Measurements from ENCODE around the gene ZFYVE9.

ZFYVE9 gene

GRCh38 chr1:52229494-52229893, 87.6 kb downstream of the ZFYVE9 start:
- peaks cover 8% of the 10 kb centered on the region; the same call in 1 of the 2 replicates for H3K9me3 ChIP-seq
- no peak for DNase-seq (ENCODE audit: low spot score in 2 of 2)
- in situ Hi-C loops (cut with MboI; ENCODE audit: low sequenced_read_pairs) = no loop called here

GRCh38 chr1:52233463-52233862, 91.6 kb downstream of the ZFYVE9 start:
- in situ Hi-C loops (cut with MboI; ENCODE audit: low sequenced_read_pairs) = no loop called here
- no peaks in the 10 kb centered on the region for H3K27me3 ChIP-seq (ENCODE audit: low read depth)

More at GRCh38 chr1:52229494-52229893, 87.6 kb downstream of the ZFYVE9 start:
- H3K27me3 ChIP-seq (ENCODE audit: low read depth) = no peaks in the 10 kb centered on the region
- H3K4me3 ChIP-seq = no peak overlapping the region
- H3K36me3 ChIP-seq (replicated peaks) = no peaks in the 10 kb centered on the region; the same call in 1 of the 2 replicates
- no peaks in the 10 kb centered on the region for H3K4me1 ChIP-seq

GRCh38 chr1:52234014-52234413, 92.1 kb downstream of the ZFYVE9 start:
- no peaks in the 10 kb centered on the region; the same call in 1 of the 2 replicates for H3K36me3 ChIP-seq (replicated peaks)
- no peaks in the 10 kb centered on the region for H3K4me1 ChIP-seq
- DNase-seq (ENCODE audit: low spot score in 2 of 2) = no peak
- no peak overlapping the region for H3K4me3 ChIP-seq
- no peaks in the 10 kb centered on the region for H3K27me3 ChIP-seq (ENCODE audit: low read depth)
- H3K9me3 ChIP-seq = no peaks in the 10 kb centered on the region
- in situ Hi-C loops (cut with MboI; ENCODE audit: low sequenced_read_pairs) = no loop called here

More at GRCh38 chr1:52233463-52233862, 91.6 kb downstream of the ZFYVE9 start:
- Histone ChIP-seq H3K4me1 (no peaks in the 10 kb centered on the region), H3K36me3 (replicated peaks) (no peaks in the 10 kb centered on the region; the same call in 1 of the 2 replicates), H3K4me3 (no peak overlapping the region), H3K9me3 (no peaks in the 10 kb centered on the region)
- DNase-seq (ENCODE audit: low spot score in 2 of 2) = no peak

GRCh38 chr1:52234708-52235107, 92.8 kb downstream of the ZFYVE9 start:
- Histone ChIP-seq H3K9me3 (no peaks in the 10 kb centered on the region), H3K4me3 (no peak overlapping the region), H3K27me3 (ENCODE audit: low read depth) (no peaks in the 10 kb centered on the region), H3K36me3 (replicated peaks) (no peaks in the 10 kb centered on the region; the same call in 1 of the 2 replicates), H3K4me1 (no peaks in the 10 kb centered on the region)
- in situ Hi-C loops (cut with MboI; ENCODE audit: low sequenced_read_pairs) = no loop called here
- no peak for DNase-seq (ENCODE audit: low spot score in 2 of 2)

- no peaks in the 10 kb centered on the region for H3K27me3 ChIP-seq (ENCODE audit: low read depth)
- H3K4me1 ChIP-seq = no peaks in the 10 kb centered on the region
- H3K36me3 ChIP-seq (replicated peaks) = no peaks in the 10 kb centered on the region; the same call in 1 of the 2 replicates
- no peaks in the 10 kb centered on the region for H3K9me3 ChIP-seq
- in situ Hi-C loops (cut with MboI; ENCODE audit: low sequenced_read_pairs) = no loop called here
- DNase-seq (ENCODE audit: low spot score in 2 of 2) = no peak
- no peak overlapping the region for H3K4me3 ChIP-seq
Observed at GRCh38 chr1:52235646-52236045, 93.8 kb downstream of the ZFYVE9 start.

- Histone ChIP-seq H3K9me3 (no peaks in the 10 kb centered on the region), H3K4me1 (no peaks in the 10 kb centered on the region), H3K4me3 (no peak overlapping the region), H3K36me3 (replicated peaks) (no peaks in the 10 kb centered on the region; the same call in 1 of the 2 replicates), H3K27me3 (ENCODE audit: low read depth) (no peaks in the 10 kb centered on the region)
- DNase-seq (ENCODE audit: low spot score in 2 of 2) = no peak
- in situ Hi-C loops (cut with MboI; ENCODE audit: low sequenced_read_pairs) = no loop called here
Observed at GRCh38 chr1:52237430-52237829, 95.5 kb downstream of the ZFYVE9 start.

GRCh38 chr1:52238474-52238873, 96.6 kb downstream of the ZFYVE9 start:
- Histone ChIP-seq H3K27me3 (ENCODE audit: low read depth) (no peaks in the 10 kb centered on the region), H3K4me1 (no peaks in the 10 kb centered on the region), H3K9me3 (no peaks in the 10 kb centered on the region), H3K4me3 (no peak overlapping the region), H3K36me3 (replicated peaks) (no peaks in the 10 kb centered on the region; the same call in 1 of the 2 replicates)
- no peak for DNase-seq (ENCODE audit: low spot score in 2 of 2)
- in situ Hi-C loops (cut with MboI; ENCODE audit: low sequenced_read_pairs) = no loop called here

- no peaks in the 10 kb centered on the region for H3K4me1 ChIP-seq
- H3K27me3 ChIP-seq (ENCODE audit: low read depth) = no peaks in the 10 kb centered on the region
- no peak for DNase-seq (ENCODE audit: low spot score in 2 of 2)
- no peaks in the 10 kb centered on the region for H3K36me3 ChIP-seq (replicated peaks)
- no peak overlapping the region for H3K4me3 ChIP-seq
- in situ Hi-C loops (cut with MboI; ENCODE audit: low sequenced_read_pairs) = no loop called here
- H3K9me3 ChIP-seq = no peaks in the 10 kb centered on the region
Observed at GRCh38 chr1:52238887-52239707, 97.2 kb downstream of the ZFYVE9 start.

GRCh38 chr1:52239708-52240001, 97.8 kb downstream of the ZFYVE9 start:
- in situ Hi-C loops (cut with MboI; ENCODE audit: low sequenced_read_pairs) = no loop called here
- H3K4me3 ChIP-seq = no peak overlapping the region
- no peak for DNase-seq (ENCODE audit: low spot score in 2 of 2)

GRCh38 chr1:52240592-52241210, 98.8 kb downstream of the ZFYVE9 start:
- Histone ChIP-seq H3K27me3 (ENCODE audit: low read depth) (no peaks in the 10 kb centered on the region), H3K36me3 (replicated peaks) (no peaks in the 10 kb centered on the region), H3K4me1 (no peaks in the 10 kb centered on the region), H3K9me3 (no peaks in the 10 kb centered on the region), H3K4me3 (no peak overlapping the region)
- DNase-seq (ENCODE audit: low spot score in 2 of 2) = no peak
- in situ Hi-C loops (cut with MboI; ENCODE audit: low sequenced_read_pairs) = no loop called here

More at GRCh38 chr1:52239708-52240001, 97.8 kb downstream of the ZFYVE9 start:
- Histone ChIP-seq H3K9me3 (no peaks in the 10 kb centered on the region), H3K4me1 (no peaks in the 10 kb centered on the region), H3K36me3 (replicated peaks) (no peaks in the 10 kb centered on the region), H3K27me3 (ENCODE audit: low read depth) (no peaks in the 10 kb centered on the region)

- no peak overlapping the region for H3K4me3 ChIP-seq
- DNase-seq (ENCODE audit: low spot score in 2 of 2) = no peak
- H3K36me3 ChIP-seq (replicated peaks) = no peaks in the 10 kb centered on the region
- H3K9me3 ChIP-seq = no peaks in the 10 kb centered on the region
- in situ Hi-C loops (cut with MboI; ENCODE audit: low sequenced_read_pairs) = no loop called here
- no peaks in the 10 kb centered on the region for H3K27me3 ChIP-seq (ENCODE audit: low read depth)
- H3K4me1 ChIP-seq = no peaks in the 10 kb centered on the region
Observed at GRCh38 chr1:52243221-52243987, 101.5 kb downstream of the ZFYVE9 start.

- no peak for DNase-seq (ENCODE audit: low spot score in 2 of 2)
Observed at GRCh38 chr1:52249831-52250230, 107.9 kb downstream of the ZFYVE9 start.

GRCh38 chr1:52253421-52253820, 111.5 kb downstream of the ZFYVE9 start:
- Histone ChIP-seq H3K4me3 (no peak overlapping the region), H3K4me1 (no peaks in the 10 kb centered on the region), H3K27me3 (ENCODE audit: low read depth) (no peaks in the 10 kb centered on the region), H3K9me3 (no peaks in the 10 kb centered on the region), H3K36me3 (replicated peaks) (no peaks in the 10 kb centered on the region)
- DNase-seq (ENCODE audit: low spot score in 2 of 2) = no peak
- in situ Hi-C loops (cut with MboI; ENCODE audit: low sequenced_read_pairs) = no loop called here

More at GRCh38 chr1:52249831-52250230, 107.9 kb downstream of the ZFYVE9 start:
- no peaks in the 10 kb centered on the region for H3K4me1 ChIP-seq
- no peaks in the 10 kb centered on the region for H3K9me3 ChIP-seq
- H3K4me3 ChIP-seq = no peak overlapping the region
- no peaks in the 10 kb centered on the region for H3K36me3 ChIP-seq (replicated peaks)
- H3K27me3 ChIP-seq (ENCODE audit: low read depth) = no peaks in the 10 kb centered on the region
- in situ Hi-C loops (cut with MboI; ENCODE audit: low sequenced_read_pairs) = no loop called here

- Histone ChIP-seq H3K36me3 (replicated peaks) (no peaks in the 10 kb centered on the region; the same call in 1 of the 2 replicates), H3K9me3 (no peaks in the 10 kb centered on the region), H3K27me3 (ENCODE audit: low read depth) (no peaks in the 10 kb centered on the region), H3K4me1 (no peaks in the 10 kb centered on the region), H3K4me3 (no peak overlapping the region)
- no peak for DNase-seq (ENCODE audit: low spot score in 2 of 2)
- in situ Hi-C loops (cut with MboI; ENCODE audit: low sequenced_read_pairs) = no loop called here
Observed at GRCh38 chr1:52259886-52260285, 118.0 kb downstream of the ZFYVE9 start.

Data from HAP-1 (cell line).